Stimulated activated naive CD8-positive, alpha-beta T cell treated with anti-CD3 and anti-CD28 coated beads, Interleukin-15, amount 100 ng/mL, for 72 hours (primary cell): ENCODE measurements around the gene SEZ6.
A peak's percentile ranks its signal among the peaks of the same experiment; 100 is the strongest.

Source experiments
- ATAC-seq: fragments of 150-1000 bp; cut with Tn5 transposase; 2 replicates; pipeline ENCODE4 v1.10.0; 2021; ENCODE audit warnings: mild to moderate bottlenecking, moderate library complexity
- DNase-seq, 2 donors: peaks; one replicate each; pipeline ENCODE4 v3.0.0; 2021 to 2022
- H3K27ac Mint-ChIP-seq, 2 donors: one replicate each; pipeline ENCODE4 v1.8.0; 2022; ENCODE audit warnings: mild to moderate bottlenecking in 2 of 2, mixed read lengths in 2 of 2, moderate library complexity in 2 of 2
- H3K27me3 Mint-ChIP-seq: one replicate; pipeline ENCODE4 v1.8.0; 2022; ENCODE audit warnings: mixed read lengths
- H3K4me1 Mint-ChIP-seq: one replicate; pipeline ENCODE4 v1.8.0; 2022; ENCODE audit warnings: mild to moderate bottlenecking, mixed read lengths
- H3K4me3 Mint-ChIP-seq, 2 donors: one replicate each; pipeline ENCODE4 v1.8.0; 2022; ENCODE audit warnings: mild to moderate bottlenecking in 2 of 2, mixed read lengths in 2 of 2, moderate library complexity in 1 of 2
- H3K9me3 Mint-ChIP-seq, 2 donors: one replicate each; pipeline ENCODE4 v1.8.0; 2022; ENCODE audit warnings: mixed read lengths in 2 of 2

SEZ6 gene

GRCh38 chr17:29041091-29041490 is 35.3 kb upstream of the SEZ6 start:
- H3K27ac Mint-ChIP-seq = no peak overlapping the region
- peaks cover 4% of the 10 kb centered on the region for H3K27me3 Mint-ChIP-seq
- H3K4me1 Mint-ChIP-seq = peaks cover 19% of the 10 kb centered on the region
- H3K9me3 Mint-ChIP-seq = no peaks in the 10 kb centered on the region
- no peak for DNase-seq
- H3K4me3 Mint-ChIP-seq = no peak overlapping the region
- no peak for ATAC-seq

GRCh38 chr17:29039764-29040598 is 34.1 kb upstream of the SEZ6 start:
- ATAC-seq (no peak), DNase-seq (no peak)
- no peak overlapping the region for H3K4me3 Mint-ChIP-seq
- H3K9me3 Mint-ChIP-seq = peaks cover 4 to 5% of the 10 kb centered on the region in 2 donors
- peaks cover 7% of the 10 kb centered on the region for H3K27me3 Mint-ChIP-seq
- H3K4me1 Mint-ChIP-seq = peaks cover 15% of the 10 kb centered on the region
- no peak overlapping the region for H3K27ac Mint-ChIP-seq

- Mint-ChIP-seq H3K27ac (no peak overlapping the region), H3K4me1 (peaks cover 12% of the 10 kb centered on the region), H3K4me3 (no peak overlapping the region), H3K27me3 (peaks cover 17% of the 10 kb centered on the region), H3K9me3 (peaks cover 4 to 14% of the 10 kb centered on the region in 2 donors)
- ATAC-seq (no peak), DNase-seq (no peak)
Measured at GRCh38 chr17:29038085-29038795, 32.4 kb upstream of the SEZ6 start.

- Mint-ChIP-seq H3K9me3 (peaks cover 4 to 14% of the 10 kb centered on the region in 2 donors), H3K4me3 (no peak overlapping the region), H3K27me3 (peaks cover 20% of the 10 kb centered on the region), H3K4me1 (peaks cover 7% of the 10 kb centered on the region), H3K27ac (no peak overlapping the region)
- ATAC-seq (no peak), DNase-seq (no peak)
Measured at GRCh38 chr17:29037739-29038084, 31.9 kb upstream of the SEZ6 start.

- Mint-ChIP-seq H3K4me1 (no peaks in the 10 kb centered on the region), H3K9me3 (peaks cover 4 to 14% of the 10 kb centered on the region in 2 donors)
Measured at GRCh38 chr17:29036584-29036983, 30.8 kb upstream of the SEZ6 start.

GRCh38 chr17:29034510-29034909 is 28.7 kb upstream of the SEZ6 start:
- Mint-ChIP-seq H3K9me3 (peaks cover 4 to 14% of the 10 kb centered on the region in 2 donors), H3K4me3 (no peak overlapping the region), H3K27ac (no peak overlapping the region), H3K4me1 (no peaks in the 10 kb centered on the region), H3K27me3 (peaks cover 43% of the 10 kb centered on the region)
- ATAC-seq (no peak), DNase-seq (no peak)

More at GRCh38 chr17:29036584-29036983, 30.8 kb upstream of the SEZ6 start:
- Mint-ChIP-seq H3K4me3 (no peak overlapping the region), H3K27me3 (peaks cover 32% of the 10 kb centered on the region), H3K27ac (no peak overlapping the region)
- no peak for ATAC-seq
- no peak for DNase-seq

- ATAC-seq (no peak), DNase-seq (no peak)
- Mint-ChIP-seq H3K9me3 (peaks cover 4 to 14% of the 10 kb centered on the region in 2 donors), H3K4me3 (no peak overlapping the region), H3K27me3 (peaks cover 43% of the 10 kb centered on the region), H3K4me1 (no peaks in the 10 kb centered on the region), H3K27ac (no peak overlapping the region)
Measured at GRCh38 chr17:29032857-29033197, 27.0 kb upstream of the SEZ6 start.

- H3K4me1 Mint-ChIP-seq = no peaks in the 10 kb centered on the region
- peaks cover 4 to 14% of the 10 kb centered on the region in 2 donors for H3K9me3 Mint-ChIP-seq
- H3K27ac Mint-ChIP-seq = no peak overlapping the region
- H3K27me3 Mint-ChIP-seq = peaks cover 49% of the 10 kb centered on the region
- DNase-seq = no peak
- ATAC-seq = no peak
- H3K4me3 Mint-ChIP-seq = no peak overlapping the region
Measured at GRCh38 chr17:29032013-29032856, 26.4 kb upstream of the SEZ6 start.

GRCh38 chr17:29031488-29031887 is 25.7 kb upstream of the SEZ6 start:
- Mint-ChIP-seq H3K27me3 (peaks cover 56% of the 10 kb centered on the region), H3K4me3 (no peak overlapping the region), H3K4me1 (no peaks in the 10 kb centered on the region), H3K27ac (no peak overlapping the region), H3K9me3 (peaks cover 4 to 14% of the 10 kb centered on the region in 2 donors)
- DNase-seq (no peak), ATAC-seq (no peak)

GRCh38 chr17:29024316-29024952 is 18.6 kb upstream of the SEZ6 start:
- H3K9me3 Mint-ChIP-seq = no peaks in the 10 kb centered on the region
- DNase-seq (no peak), ATAC-seq (no peak)
- no peak overlapping the region for H3K27ac Mint-ChIP-seq
- H3K4me1 Mint-ChIP-seq = peaks cover 6% of the 10 kb centered on the region
- H3K4me3 Mint-ChIP-seq = no peak overlapping the region
- H3K27me3 Mint-ChIP-seq = peaks cover 74% of the 10 kb centered on the region

GRCh38 chr17:29022074-29022473 is 16.2 kb upstream of the SEZ6 start:
- Mint-ChIP-seq H3K4me1 (peaks cover 16% of the 10 kb centered on the region), H3K27me3 (peaks cover 88% of the 10 kb centered on the region), H3K27ac (no peak overlapping the region), H3K4me3 (no peak overlapping the region), H3K9me3 (no peaks in the 10 kb centered on the region)
- no peak for ATAC-seq
- DNase-seq = no peak

- ATAC-seq (no peak), DNase-seq (no peak)
- H3K9me3 Mint-ChIP-seq = no peaks in the 10 kb centered on the region
- H3K4me1 Mint-ChIP-seq = peaks cover 16% of the 10 kb centered on the region
- peaks cover 90% of the 10 kb centered on the region for H3K27me3 Mint-ChIP-seq
- H3K27ac Mint-ChIP-seq = no peak overlapping the region
- no peak overlapping the region for H3K4me3 Mint-ChIP-seq
Measured at GRCh38 chr17:29021226-29021625, 15.4 kb upstream of the SEZ6 start.

GRCh38 chr17:29020576-29020975 is 14.7 kb upstream of the SEZ6 start:
- H3K4me3 Mint-ChIP-seq = no peak overlapping the region
- no peak overlapping the region for H3K27ac Mint-ChIP-seq
- H3K27me3 Mint-ChIP-seq = peaks cover 96% of the 10 kb centered on the region

GRCh38 chr17:29019475-29020181 is 13.8 kb upstream of the SEZ6 start:
- no peak for DNase-seq
- H3K4me3 Mint-ChIP-seq = peak overlapping the region in 1 of 2 donors; percentile 39
- no peak overlapping the region for H3K27ac Mint-ChIP-seq
- ATAC-seq = no peak
- H3K9me3 Mint-ChIP-seq = no peaks in the 10 kb centered on the region
- H3K4me1 Mint-ChIP-seq = peaks cover 16% of the 10 kb centered on the region
- H3K27me3 Mint-ChIP-seq = peaks cover 95% of the 10 kb centered on the region

More at GRCh38 chr17:29020576-29020975, 14.7 kb upstream of the SEZ6 start:
- Mint-ChIP-seq H3K4me1 (peaks cover 16% of the 10 kb centered on the region), H3K9me3 (no peaks in the 10 kb centered on the region)
- ATAC-seq = no peak
- no peak for DNase-seq
